GM10266 (cell line): ENCODE data around the gene HRH4.

Source experiments
- DNase-seq: peaks from one replicate; pipeline ENCODE4 v3.0.0; 2012; ENCODE audit errors: extremely low spot score
- CTCF ChIP-seq: IDR thresholded peaks from 2 replicates; pipeline ENCODE4 v1.5.1; 2012; ENCODE audit warnings: mild to moderate bottlenecking, low read depth; ENCODE audit not compliant: control insufficient read depth, insufficient read depth; ENCODE audit errors: missing control alignments

The HRH4 gene

GRCh38 chr18:24460388-24460787, at the start of gene HRH4:
Gene HRH4, plus strand, starts transcription at chr18:24460637. Its CDS starts 92 bp downstream, at chr18:24460729.
- DNase-seq: no peak
- TF ChIP-seq CTCF: no peak

GRCh38 chr18:24413148-24413547, 47.3 kb upstream of the HRH4 start:
- TF ChIP-seq CTCF: no peak
- no peak for DNase-seq

GRCh38 chr18:24414349-24415003, 46.0 kb upstream of the HRH4 start:
- TF ChIP-seq CTCF: no peak
- DNase-seq: no peak

GRCh38 chr18:24417480-24417879, 43.0 kb upstream of the HRH4 start:
- DNase-seq: no peak
- no peak for TF ChIP-seq CTCF

GRCh38 chr18:24420551-24420950, 39.9 kb upstream of the HRH4 start:
- DNase-seq: no peak
- TF ChIP-seq CTCF: no peak

GRCh38 chr18:24421831-24422230, 38.6 kb upstream of the HRH4 start:
- no peak for DNase-seq
- no peak for TF ChIP-seq CTCF

- TF ChIP-seq CTCF: no peak
- DNase-seq: no peak
Observed at GRCh38 chr18:24426073-24426397, 34.4 kb upstream of the HRH4 start.
